GM21786 (cell line): ENCODE data around the gene IRF8.

Experiments used
- ATAC-seq: cut with Tn5 transposase; IDR thresholded peaks from one replicate; pipeline ENCODE4 v1.9.1; 2021; ENCODE audit not compliant: unreplicated experiment

IRF8 gene

GRCh38 chr16:85954927-85955519 lies 56.1 kb downstream of the IRF8 start:
- no peak for ATAC-seq

- no peak for ATAC-seq
Observed at GRCh38 chr16:85955566-85955965, 56.6 kb downstream of the IRF8 start.

GRCh38 chr16:85956426-85956825 lies 57.5 kb downstream of the IRF8 start:
- no peak for ATAC-seq

DNA sequence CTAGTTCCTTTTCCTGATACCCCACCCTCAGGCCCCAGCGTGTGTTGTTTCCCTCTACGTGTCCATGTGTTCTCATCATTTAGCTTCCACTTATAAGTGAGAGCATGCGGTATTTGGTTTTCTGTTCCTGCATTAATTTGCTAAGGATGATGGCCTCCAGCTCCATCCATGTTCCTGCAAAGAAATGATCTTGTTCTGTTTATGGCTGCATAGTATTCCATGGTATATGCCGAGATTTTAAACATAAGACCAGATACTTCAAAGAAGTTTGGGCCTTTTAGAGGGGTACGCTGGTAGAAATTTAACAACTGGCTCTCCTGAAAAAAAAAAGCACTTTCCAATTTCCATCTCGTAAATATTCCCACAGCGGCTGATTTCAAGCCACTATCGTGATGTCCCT lies 59.8 kb downstream of the IRF8 start:
- no peak for ATAC-seq

DNA sequence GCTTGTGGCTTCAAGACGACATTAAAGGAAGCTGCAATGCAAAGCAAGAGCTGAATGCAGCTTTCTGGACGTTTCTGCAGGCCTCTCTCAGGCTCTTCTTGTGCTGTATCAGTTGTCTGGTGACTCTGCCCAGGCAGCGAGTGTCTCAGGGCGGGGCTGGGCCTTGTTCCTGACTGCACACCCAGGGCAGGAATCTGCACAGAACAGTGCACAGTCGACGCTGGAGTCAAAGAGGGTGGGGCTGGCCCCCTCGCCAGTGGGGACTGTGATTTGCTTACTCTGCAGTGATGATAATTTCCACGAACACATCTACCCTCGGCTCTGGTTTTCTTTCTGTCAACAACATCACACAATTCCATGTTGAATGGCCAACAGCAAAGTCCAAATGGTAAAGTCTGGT lies 60.7 kb downstream of the IRF8 start:
- ATAC-seq, result no peak

- no peak for ATAC-seq
Observed at GRCh38 chr16:85960486-85961046, 61.6 kb downstream of the IRF8 start.

GRCh38 chr16:85961988-85962915 lies 63.3 kb downstream of the IRF8 start:
- ATAC-seq, result no peak

- ATAC-seq, result no peak
Observed at GRCh38 chr16:85963753-85964285, 64.9 kb downstream of the IRF8 start.

GRCh38 chr16:85965125-85965524 lies 66.2 kb downstream of the IRF8 start:
- no peak for ATAC-seq

DNA sequence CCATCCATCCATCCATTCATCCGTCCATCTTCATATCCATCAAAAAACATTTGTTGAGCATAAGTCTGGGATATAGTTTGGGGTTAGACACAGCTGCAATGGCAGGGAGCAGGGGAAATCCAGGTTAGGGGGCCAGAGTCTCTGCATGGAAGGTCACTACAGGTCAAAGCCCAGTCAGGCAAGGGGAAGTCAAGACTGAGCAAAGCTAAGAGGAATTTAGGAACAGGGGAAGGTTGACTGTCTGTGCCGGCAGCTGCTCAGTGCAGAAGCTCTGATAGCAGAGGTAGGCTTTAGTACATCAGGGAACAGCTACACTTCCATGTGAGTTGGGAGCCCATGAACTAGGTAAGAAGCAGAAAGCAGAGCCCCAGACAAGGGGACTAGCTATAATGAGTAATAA lies 68.1 kb downstream of the IRF8 start:
- no peak for ATAC-seq

DNA sequence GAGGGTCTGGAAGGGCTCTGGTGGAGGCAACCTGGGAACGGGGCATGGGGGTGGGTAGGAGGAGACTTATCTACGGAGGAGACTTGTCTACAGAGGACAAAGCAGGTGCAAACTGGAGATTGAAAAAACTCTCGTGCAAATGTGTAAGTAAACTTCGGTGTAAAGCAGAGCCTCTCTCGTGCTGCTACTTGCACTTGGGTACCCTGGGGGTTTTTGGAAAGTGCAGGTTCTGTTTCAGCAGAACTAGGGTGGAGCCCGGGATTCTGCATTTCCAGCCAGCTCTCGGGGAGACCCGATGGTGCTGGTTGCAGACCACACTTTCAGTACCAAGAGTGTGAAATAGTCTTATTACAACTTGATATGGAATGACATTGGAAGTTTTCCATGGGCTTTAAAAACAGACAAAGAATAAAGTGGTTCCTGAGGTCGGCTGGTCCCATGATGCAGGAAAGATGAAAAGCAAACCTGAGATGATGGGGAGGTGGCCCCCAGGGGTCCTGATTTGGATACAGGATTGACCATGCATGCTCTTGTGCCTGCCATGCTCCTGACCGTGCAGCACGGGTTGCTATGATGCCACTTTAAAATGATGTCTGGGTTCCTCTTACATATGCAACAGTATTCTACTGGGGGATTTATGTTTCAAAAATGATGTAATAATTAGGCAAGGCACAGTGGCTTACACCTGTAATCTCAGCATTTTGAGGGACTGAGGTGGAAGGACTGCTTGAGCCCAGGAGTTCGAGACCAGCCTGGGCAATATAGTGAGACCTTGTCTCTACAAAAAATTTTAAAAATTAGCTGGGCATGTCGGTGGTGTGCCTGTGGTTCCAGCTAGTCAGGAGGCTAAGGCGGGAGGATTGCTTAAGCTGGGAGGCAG lies 69.3 kb downstream of the IRF8 start:
- ATAC-seq, result no peak

GRCh38 chr16:85969159-85969558 lies 70.2 kb downstream of the IRF8 start:
- no peak for ATAC-seq

DNA sequence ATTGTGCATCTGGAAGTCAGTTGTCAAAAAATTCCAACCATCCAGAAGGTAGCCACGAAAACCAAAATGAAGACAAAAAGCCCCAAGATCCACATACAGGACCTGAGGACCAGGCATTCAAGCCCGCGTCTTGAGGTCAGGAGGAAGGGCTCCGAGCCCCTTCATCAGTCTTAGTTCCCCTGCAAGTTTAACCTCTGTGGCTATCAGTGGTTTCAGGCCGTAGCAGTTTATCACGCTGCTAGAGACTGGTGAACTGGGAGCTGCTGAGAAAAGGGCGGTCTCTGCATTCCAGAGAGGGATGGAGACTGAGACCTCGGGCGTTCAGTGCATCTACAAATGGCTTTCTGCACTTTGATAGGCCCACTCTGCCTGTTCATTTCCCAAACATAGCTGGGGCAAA lies 70.6 kb downstream of the IRF8 start:
- no peak for ATAC-seq

- no peak for ATAC-seq
Observed at GRCh38 chr16:85970016-85970733, 71.2 kb downstream of the IRF8 start.

- ATAC-seq, result no peak
Observed at GRCh38 chr16:85970738-85971137, 71.8 kb downstream of the IRF8 start.
